ENCODE measurements around the gene TNS2.

Gene TNS2

GRCh38 chr12:53069621-53070410, 20.0 kb downstream of the TNS2 start:
- H3K27ac ChIP-seq (ENCODE audit: poor library complexity, severe bottlenecking): peak overlapping the region; percentile 46
- DNase-seq (ENCODE audit: low spot score) (no peak), ATAC-seq (ENCODE audit: low read depth) (no peak)
- H3K9me3 ChIP-seq (ENCODE audit: severe bottlenecking): no peaks in the 10 kb centered on the region
- H3K36me3 ChIP-seq (ENCODE audit: low read depth): peaks cover 52% of the 10 kb centered on the region
- peaks cover 44% of the 10 kb centered on the region for H3K4me1 ChIP-seq (ENCODE audit: insufficient read depth, poor library complexity, severe bottlenecking)
- no peaks in the 10 kb centered on the region for H3K27me3 ChIP-seq (ENCODE audit: insufficient read depth, poor library complexity, severe bottlenecking)
- H3K4me3 ChIP-seq (ENCODE audit: severe bottlenecking): no peak overlapping the region
- TF ChIP-seq CTCF (IDR thresholded peaks at IDR 0.05; ENCODE audit: poor library complexity, severe bottlenecking): no peak

GRCh38 chr12:53070877-53071492, 21.1 kb downstream of the TNS2 start:
- no peaks in the 10 kb centered on the region for H3K9me3 ChIP-seq (ENCODE audit: severe bottlenecking)
- DNase-seq (ENCODE audit: low spot score) (no peak), ATAC-seq (ENCODE audit: low read depth) (no peak)
- peaks cover 44% of the 10 kb centered on the region for H3K4me1 ChIP-seq (ENCODE audit: insufficient read depth, poor library complexity, severe bottlenecking)
- H3K36me3 ChIP-seq (ENCODE audit: low read depth): peaks cover 63% of the 10 kb centered on the region
- peak overlapping the region; percentile 35 for H3K27ac ChIP-seq (ENCODE audit: poor library complexity, severe bottlenecking)
- H3K4me3 ChIP-seq (ENCODE audit: severe bottlenecking): no peak overlapping the region
- H3K27me3 ChIP-seq (ENCODE audit: insufficient read depth, poor library complexity, severe bottlenecking): no peaks in the 10 kb centered on the region
- TF ChIP-seq CTCF (IDR thresholded peaks at IDR 0.05; ENCODE audit: poor library complexity, severe bottlenecking): no peak

- Histone ChIP-seq H3K27ac (ENCODE audit: poor library complexity, severe bottlenecking) (peak overlapping the region; percentile 35), H3K4me3 (ENCODE audit: severe bottlenecking) (no peak overlapping the region)
- no peak for TF ChIP-seq CTCF (IDR thresholded peaks at IDR 0.05; ENCODE audit: poor library complexity, severe bottlenecking)
These were observed 22.0 kb downstream of the TNS2 start for GRCh38 chr12:53071591-53072551.

GRCh38 chr12:53073881-53074280, 24.0 kb downstream of the TNS2 start:
- Histone ChIP-seq H3K27ac (ENCODE audit: poor library complexity, severe bottlenecking) (no peak overlapping the region), H3K9me3 (ENCODE audit: severe bottlenecking) (no peaks in the 10 kb centered on the region), H3K27me3 (ENCODE audit: insufficient read depth, poor library complexity, severe bottlenecking) (no peaks in the 10 kb centered on the region), H3K36me3 (ENCODE audit: low read depth) (peaks cover 68% of the 10 kb centered on the region), H3K4me1 (ENCODE audit: insufficient read depth, poor library complexity, severe bottlenecking) (peaks cover 31% of the 10 kb centered on the region), H3K4me3 (ENCODE audit: severe bottlenecking) (no peak overlapping the region)
- ATAC-seq (ENCODE audit: low read depth) (no peak), DNase-seq (ENCODE audit: low spot score) (no peak)
- no peak for TF ChIP-seq CTCF (IDR thresholded peaks at IDR 0.05; ENCODE audit: poor library complexity, severe bottlenecking)

More at GRCh38 chr12:53071591-53072551, 22.0 kb downstream of the TNS2 start:
- no peak for DNase-seq (ENCODE audit: low spot score)
- ATAC-seq (ENCODE audit: low read depth): no peak
- Histone ChIP-seq H3K27me3 (ENCODE audit: insufficient read depth, poor library complexity, severe bottlenecking) (no peaks in the 10 kb centered on the region), H3K4me1 (ENCODE audit: insufficient read depth, poor library complexity, severe bottlenecking) (peaks cover 36% of the 10 kb centered on the region), H3K36me3 (ENCODE audit: low read depth) (peaks cover 64% of the 10 kb centered on the region), H3K9me3 (ENCODE audit: severe bottlenecking) (no peaks in the 10 kb centered on the region)
